ENCODE data around the gene CEP192. TPM values are rescaled to one million over a fixed set of nuclear protein-coding genes. Genes with fewer than 3 reads are reported as not detected.

Gene CEP192
- total and polyA plus RNA-seq, 2 of the 4 experiments (the other 2 are of a cell fraction), result 17.2 to 29.0 TPM

- Histone ChIP-seq H3K9me1 (ENCODE audit: insufficient read depth, low read length) (peaks cover 11% of the 10 kb centered on the region; the same call in 1 of the 2 replicates), H4K20me1 (ENCODE audit: insufficient read depth, low read length) (peaks cover 4% of the 10 kb centered on the region; the same call in 1 of the 2 replicates), H3K9ac (ENCODE audit: low read depth, low read length) (no peak overlapping the region), H3K27me3 (ENCODE audit: control insufficient read depth, insufficient read depth, low read length) (no peaks in the 10 kb centered on the region), H3K36me3 (ENCODE audit: control insufficient read depth, insufficient read depth, low read length) (peaks cover 18% of the 10 kb centered on the region), H2AK5ac (ENCODE audit: low read depth, low read length) (no peak overlapping the region), H2BK120ac (ENCODE audit: low read depth, low read length) (no peak overlapping the region), H3K4me3 (ENCODE audit: insufficient read depth, low read depth, low read length) (no peak overlapping the region), H3K9me3 (ENCODE audit: control insufficient read depth, insufficient read depth, low read length) (no peaks in the 10 kb centered on the region), H4K5ac (ENCODE audit: low read depth, low read length) (no peak overlapping the region), H3K79me1 (ENCODE audit: low read depth in 1 of 2, low read length in 2 of 2) (peaks cover 29 to 37% of the 10 kb centered on the region in 2 experiments), H2BK5ac (ENCODE audit: low read depth, low read length, poor library complexity, severe bottlenecking) (no peak overlapping the region), H2BK20ac (ENCODE audit: low read depth, low read length) (no peak overlapping the region), H3K4ac (ENCODE audit: low read depth, low read length) (no peak overlapping the region), H3K4me1 (ENCODE audit: control insufficient read depth, insufficient read depth, low read length) (no peaks in the 10 kb centered on the region), H2AK9ac (replicated peaks; ENCODE audit: low read depth, low read length, poor library complexity) (no peak overlapping the region), H2BK15ac (ENCODE audit: low read depth, low read length) (no peak overlapping the region), H3K14ac (replicated peaks; ENCODE audit: low read depth, low read length) (no peak overlapping the region), H4K91ac (ENCODE audit: insufficient read depth, low read depth, low read length) (no peak overlapping the region), H3K23ac (ENCODE audit: low read depth, low read length) (no peak overlapping the region; the same call in 1 of the 2 replicates), H4K8ac (ENCODE audit: low read depth in 2 of 2, low read length in 2 of 2) (no peak overlapping the region), H2AFZ (replicated peaks; ENCODE audit: low read length, poor library complexity) (no peak overlapping the region), H3K27ac (ENCODE audit: insufficient read depth, low read length) (no peak overlapping the region), H3K56ac (ENCODE audit: extremely low read depth, insufficient read depth, low read length) (no peak overlapping the region), H3K4me2 (ENCODE audit: low read depth, low read length) (no peak overlapping the region), H3K18ac (ENCODE audit: low read depth, low read length) (no peak overlapping the region)
- in situ Hi-C loops (cut with MboI; ENCODE audit: low sequenced_read_pairs), result loop anchor here (25.0 kb wide), 1 partner anchor 631 kb away; no protein-coding TSS in a partner anchor
- ChIA-PET CTCF (interaction anchor here (0.6 kb wide), 1 partner anchor 8 kb away, joined by 4 read pairs; no protein-coding TSS in a partner anchor), POLR2A (ENCODE audit: unreplicated experiment) (no interaction called here)
- no peak for DNase-seq
- intact Hi-C loops (cut with micrococcal nuclease), result loop anchor here (10.0 kb wide), 1 partner anchor 528 kb away; no protein-coding TSS in a partner anchor
- no peak for ATAC-seq (ENCODE audit: low read depth)
- TF ChIP-seq MXI1 (IDR thresholded peaks at IDR 0.05; ENCODE audit: borderline replicate concordance, low read depth, low read length) (no peak), RAD21 (IDR thresholded peaks at IDR 0.05; ENCODE audit: low read length) (no peak)
- dilution Hi-C loops (cut with HindIII; ENCODE audit: low sequenced_read_pairs, unreplicated experiment), result no loop called here
- no CpG with 5 or more reads among the region's 12 CpGs for WGBS, 2 experiments (ENCODE audit: extremely low coverage in 2 of 2, insufficient read length in 1 of 2)
- BruUV-seq (replicated peaks), result no TSS peak
Observed at GRCh38 chr18:13006531-13007247, 15.5 kb downstream of the CEP192 start.

All from IMR-90 (cell line).